HG03135 (cell line): Measurements from ENCODE around the gene TEX261.
"Not testable (repeated sequence)": the region's sequence is repeated elsewhere in the genome, so short reads cannot be mapped to it uniquely, and the experiment has no call there.

Experiments
- ATAC-seq: cut with Tn5 transposase; IDR thresholded peaks from one replicate; pipeline ENCODE4 v1.9.1; 2021; ENCODE audit warnings: mild to moderate bottlenecking, moderate library complexity; ENCODE audit not compliant: unreplicated experiment

Gene TEX261

DNA sequence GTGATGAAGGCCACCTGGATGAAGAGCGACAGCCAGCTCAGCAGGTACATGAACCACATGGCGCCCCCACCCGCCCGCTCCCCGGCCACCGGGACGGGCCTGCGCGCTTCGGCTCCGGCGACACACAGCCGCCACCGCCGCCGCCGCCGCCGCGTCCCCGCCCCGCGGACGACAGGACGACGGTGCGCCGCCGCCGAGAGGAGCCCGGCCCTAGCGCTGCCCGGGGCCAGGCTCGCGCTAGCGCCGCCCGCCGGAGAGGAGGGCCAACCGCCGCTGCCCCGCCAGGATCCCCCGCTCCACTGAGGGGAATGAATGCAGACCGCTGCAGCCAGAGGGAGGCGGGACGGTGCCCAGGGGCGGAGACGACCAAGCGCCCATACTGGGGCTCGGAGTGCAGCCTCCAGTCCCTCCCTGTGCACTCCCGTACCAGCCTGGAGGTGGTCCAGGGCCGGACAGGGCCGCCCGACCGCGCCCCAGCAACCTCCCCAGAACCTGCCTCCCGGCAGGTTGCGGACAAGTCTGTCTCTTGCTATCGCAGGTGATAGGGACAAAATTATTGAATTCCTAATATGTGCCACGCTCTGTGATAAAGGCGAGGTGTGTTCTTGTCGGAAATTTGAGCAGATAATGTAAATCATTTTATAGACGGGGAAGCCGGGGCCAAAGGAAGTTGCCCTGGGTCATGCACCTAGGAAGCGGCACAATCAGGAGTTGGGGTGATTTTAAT, at the start of gene TEX261:
TEX261 (minus strand) TSS at position 175 of the 727 bp plus-strand sequence; CDS start at position 59, 116 bp downstream.
- ATAC-seq = peak; percentile 96

DNA sequence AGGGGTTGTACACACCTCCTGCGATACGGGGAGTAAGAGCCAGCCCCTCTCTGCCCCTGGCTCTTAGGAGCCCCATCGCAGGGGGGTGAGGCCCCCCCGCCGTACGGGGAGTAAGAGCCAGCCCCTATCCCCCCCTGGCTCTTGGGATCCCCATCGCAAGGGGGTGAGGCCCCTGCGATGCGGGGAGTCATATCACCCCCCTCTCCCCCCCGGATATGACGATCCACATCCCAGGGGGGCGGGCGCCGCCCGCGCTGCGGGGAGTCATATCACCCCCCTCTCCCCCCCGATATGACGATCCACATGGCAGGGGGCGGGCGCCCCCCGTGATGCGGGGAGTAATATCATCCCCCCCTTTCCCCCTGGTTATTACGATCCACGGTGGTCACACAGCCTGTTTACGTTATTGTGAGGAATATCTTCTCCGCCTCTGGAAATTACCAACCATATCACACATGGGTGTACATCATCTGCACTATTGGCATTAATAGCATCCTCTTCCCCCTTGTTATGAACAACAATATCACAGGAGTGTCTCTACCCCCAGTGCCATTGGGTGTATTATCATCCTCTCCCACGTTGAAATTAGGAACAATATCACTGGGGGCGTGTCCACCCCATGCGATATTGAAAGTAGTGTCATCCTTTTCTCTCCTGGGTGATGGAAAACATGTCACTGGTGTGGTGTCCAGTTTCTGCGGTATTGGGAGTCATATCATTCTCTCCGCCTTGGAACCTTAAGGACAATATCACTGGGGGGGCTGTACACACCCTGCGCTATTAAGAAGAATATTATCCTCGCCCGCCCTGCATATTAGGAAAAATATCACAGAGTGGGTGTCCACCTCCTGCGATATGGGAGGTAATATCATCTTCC, 49.1 kb upstream of the TEX261 start:
- ATAC-seq = no peak

DNA sequence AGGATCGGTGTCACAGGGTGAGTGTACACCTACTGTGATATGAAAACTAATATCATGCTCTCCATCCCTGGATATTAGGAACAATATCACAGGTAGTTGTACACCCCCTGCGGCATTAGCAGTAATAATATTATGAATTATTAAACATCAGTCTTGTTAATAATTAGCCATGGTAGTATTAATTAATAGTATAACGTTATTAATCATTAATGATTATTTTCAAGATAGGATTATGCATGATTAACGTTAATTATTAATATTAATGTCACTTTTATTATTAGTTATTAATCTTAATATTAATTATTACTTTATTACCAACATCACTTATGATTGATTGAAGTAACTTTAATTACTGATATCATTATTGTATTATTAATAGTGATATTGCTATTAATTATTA, 47.6 kb upstream of the TEX261 start:
- no peak for ATAC-seq

DNA sequence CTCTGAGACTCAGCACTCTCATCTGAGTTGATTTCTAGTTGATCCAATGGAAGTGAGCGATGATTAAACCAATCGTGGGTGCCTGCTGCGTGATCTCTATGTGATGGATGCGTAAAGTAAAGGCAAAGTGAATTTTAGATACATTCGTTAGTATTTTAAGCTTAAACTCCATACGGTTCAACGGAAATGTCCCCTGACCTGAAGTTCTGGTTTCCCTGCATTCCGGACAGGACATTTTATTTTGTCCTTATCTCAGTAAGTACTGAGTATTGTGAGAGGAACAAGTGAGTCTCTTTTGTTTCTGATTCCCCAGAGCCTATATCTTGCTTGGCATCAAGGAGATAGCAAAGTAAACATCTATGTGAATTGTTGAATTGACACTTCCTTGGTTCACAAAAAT, 41.6 kb upstream of the TEX261 start:
- not testable (repeated sequence) for ATAC-seq

DNA sequence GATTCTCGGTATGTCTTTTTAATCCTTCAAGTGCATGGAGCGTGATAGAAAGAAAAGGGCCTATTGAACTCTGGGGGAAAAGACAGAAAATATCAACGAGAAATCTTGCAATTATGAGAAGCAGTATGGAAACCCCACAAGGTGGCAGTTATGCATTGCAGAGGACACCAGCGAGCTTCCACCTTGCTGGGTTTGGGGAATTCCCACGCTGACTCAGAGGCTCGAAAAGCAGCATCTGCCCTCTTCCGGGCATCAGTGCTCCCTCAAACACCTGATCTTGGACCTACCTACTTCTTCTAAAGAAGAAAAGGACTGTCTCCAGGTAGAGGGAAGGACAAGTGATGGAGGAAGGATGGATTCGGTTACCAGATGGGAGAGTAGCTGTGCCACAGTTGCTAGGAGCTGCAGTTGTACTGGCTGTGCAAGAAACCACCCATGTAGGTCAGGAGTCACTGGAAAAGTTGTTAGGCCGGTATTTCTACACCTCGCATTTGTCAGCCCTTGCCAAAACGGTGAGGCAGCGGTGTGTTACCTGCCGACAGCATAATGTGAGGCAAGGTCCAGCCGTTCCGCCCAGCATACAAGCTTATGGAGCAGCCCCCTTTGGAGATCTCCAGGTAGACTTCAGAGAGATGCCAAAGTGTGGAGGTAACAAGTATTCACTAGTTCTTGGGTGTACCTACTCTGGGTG, 29.0 kb upstream of the TEX261 start:
- ATAC-seq = not testable (repeated sequence)

DNA sequence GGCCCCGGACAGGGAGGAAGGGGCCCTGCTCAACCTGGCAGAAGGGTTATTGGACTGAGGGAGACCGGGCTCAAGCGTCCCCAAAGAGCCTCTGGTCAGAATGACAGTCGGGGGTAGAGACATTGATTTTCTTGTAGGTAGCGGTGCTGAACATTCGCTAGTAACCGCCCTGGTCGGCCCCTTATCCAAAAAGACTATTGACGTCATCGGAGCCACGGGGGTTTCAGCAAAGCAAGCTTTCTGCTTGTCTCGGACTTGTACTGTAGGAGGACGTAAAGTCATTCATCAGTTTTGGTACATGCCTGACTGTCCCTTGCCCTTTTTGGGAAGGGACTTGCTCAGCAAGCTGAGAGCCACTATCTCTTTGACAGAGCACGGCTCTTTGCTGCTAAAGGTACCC, 26.7 kb upstream of the TEX261 start:
- not testable (repeated sequence) for ATAC-seq

DNA sequence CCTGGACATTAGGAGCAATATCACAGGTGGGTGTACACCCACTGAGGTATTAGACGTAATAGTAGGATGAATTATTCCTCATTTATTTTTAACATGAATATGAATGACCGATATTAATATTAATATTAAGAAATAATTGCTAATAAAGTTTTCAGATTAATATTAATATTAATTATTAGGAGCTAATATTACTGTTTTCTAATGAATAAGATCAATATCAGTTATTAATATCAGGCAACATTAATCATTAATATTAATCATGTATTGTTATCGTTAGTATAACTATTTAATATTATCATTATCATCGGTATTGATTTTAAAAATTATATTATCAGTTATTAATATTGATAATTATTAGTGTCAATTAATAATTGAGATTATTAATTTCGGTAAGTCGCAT, 25.3 kb upstream of the TEX261 start:
- ATAC-seq = not testable (repeated sequence)

DNA sequence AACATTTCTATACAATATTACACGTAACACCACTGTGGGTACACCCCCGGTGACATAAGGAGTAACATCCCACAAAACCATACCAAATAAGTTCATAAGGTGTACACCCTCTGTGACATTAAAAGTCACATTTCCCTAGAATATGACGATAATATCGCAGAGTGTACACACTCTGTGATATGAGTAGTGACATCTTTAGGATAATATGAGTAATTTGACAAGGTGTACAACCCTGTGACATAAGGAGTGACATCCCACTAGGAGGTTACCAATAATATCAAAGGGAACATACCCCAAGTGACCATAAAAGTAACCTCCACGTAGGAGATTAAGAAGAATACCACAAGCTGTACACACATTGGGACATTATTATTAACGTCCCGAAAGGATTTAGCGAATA, 24.0 kb upstream of the TEX261 start:
- no peak for ATAC-seq

DNA sequence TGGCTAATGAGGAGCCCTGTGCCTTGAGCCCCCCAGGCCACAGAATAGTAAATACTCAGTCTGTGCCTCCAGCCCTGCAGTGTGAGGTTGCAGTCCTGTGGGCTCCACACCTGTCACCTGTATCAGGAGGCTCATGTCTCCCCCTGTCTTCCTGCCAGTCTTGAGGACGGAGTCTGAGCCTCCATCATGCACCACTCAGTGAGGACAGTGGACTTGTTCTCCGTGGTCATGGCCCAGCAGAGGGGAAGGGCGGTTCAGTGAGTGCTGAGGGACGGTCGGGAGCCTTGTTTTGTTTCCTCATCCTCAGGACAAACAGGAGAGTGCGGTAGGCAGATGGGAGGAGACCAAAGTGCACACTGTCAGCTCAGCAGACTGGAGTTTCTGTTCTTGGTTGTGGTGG, 17.1 kb upstream of the TEX261 start:
- not testable (repeated sequence) for ATAC-seq

DNA sequence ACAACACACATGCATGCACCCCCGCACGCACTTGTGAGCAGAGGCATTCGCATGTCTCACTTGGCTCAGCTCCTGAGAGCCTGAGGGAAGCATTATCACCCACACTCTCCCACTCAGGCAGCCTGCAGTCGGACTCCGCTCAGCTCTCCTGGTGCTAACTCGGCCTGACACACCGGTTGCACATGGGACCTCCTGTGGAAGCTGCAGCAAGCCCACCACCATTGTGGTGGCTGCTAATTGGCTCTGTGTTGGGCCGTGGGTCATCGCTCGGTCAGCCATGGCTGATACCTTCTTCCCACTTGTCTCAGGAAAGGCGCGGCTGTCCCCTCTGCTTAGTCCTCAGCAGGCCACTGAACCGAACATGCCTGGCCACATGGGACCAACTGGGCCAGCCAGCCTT, 13.7 kb upstream of the TEX261 start:
- ATAC-seq = no peak

DNA sequence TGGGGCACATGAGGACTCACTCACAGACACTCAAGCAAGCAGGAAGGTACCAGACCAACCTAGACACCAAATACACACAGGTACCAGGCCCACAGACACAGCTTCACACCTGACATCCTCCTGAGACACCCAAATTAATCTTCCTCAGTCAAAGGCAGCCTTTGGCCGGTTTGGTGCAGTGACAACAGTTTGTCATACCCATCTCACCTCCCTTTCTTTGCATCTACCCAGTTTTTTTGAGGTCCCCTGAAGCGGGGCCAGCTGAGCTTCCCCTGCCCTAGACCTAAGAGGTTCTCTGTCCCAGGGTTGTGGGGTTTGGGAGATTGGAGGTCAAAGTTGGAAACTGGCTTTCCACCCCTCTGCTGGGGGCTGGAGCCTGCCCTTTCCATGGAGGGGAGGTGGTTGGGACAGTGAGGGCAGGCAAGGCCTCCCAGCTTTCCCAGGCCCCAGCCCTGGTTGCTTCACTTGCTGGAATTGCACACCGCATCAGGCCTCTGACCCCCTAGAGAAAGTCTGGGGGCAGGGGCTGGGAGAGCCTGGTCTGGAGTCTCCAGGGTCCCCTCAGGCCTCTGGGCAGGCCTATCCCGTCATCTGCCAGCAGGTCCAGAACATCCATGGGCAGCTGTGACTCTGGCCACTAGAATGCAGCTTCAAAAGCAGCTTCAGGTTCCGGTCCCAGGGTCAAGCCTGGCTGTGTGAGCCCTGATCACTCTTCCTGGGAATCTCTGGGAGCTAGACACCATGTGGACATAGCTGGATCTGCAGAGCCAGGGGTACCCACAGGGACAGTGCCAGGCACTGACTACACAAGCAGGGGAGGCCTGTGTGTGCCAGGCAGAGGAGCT, 12.5 kb upstream of the TEX261 start:
- ATAC-seq = no peak

DNA sequence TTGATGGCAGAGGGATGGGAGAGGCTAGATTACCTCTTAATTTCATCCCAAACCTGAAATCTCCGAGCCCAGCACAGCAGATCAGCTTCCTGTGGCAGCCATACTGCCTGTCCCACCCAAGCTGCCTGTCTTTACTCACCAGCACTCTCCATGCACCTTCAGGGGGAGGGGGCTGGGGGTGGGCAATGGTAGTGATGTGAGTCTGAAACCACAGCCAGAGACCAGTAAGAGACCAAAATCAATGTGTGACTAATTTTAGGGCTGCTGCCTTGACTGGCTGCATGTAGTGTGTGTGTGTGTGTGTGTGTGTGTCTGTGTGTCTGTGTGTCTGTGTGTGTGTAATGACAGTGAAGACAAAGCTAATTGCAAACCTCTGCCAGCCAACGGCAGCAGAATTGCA, 11.7 kb upstream of the TEX261 start:
- ATAC-seq = no peak

DNA sequence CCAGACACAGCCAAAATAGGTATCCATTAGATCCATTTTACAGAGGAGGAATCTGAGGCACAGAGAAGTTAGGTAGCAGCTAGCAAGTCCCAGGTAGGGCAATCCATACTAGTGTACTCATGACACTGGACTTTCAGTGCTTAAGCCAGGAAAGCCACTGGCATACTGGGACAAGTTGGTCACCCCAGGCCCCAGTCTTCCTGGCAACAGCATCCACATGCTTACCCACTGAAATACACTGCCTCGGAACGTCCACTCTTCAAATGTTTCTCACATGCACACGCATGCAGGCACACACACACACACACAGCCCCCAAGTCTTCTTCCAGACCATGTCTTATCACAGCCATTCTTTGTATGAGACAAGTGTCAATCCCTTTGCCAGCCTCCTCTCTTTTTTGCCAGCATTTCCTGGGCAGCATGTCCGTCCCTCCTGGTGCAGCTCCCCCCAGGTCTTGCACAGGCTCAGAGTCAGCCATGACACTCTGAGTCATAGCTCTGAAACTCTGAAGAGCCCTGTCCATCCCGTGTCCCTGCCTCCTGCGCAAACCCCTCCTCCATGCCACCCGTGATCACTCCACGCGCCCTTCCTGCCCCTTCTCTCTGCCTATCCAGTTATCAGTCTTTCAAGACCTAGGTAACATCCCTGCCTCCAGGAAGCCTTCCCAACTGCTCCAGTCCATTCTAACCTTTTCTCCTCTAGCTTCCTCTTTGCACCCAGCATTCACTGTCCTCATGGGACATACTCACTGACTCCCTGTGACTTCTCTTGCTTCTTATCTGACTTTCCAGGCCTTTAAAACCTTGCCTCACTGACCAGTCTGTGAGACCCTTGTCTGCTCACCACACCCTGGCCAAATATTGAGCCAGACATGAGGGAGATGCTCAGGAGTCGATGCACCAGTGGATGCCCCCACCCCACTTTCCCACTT, 10.9 kb upstream of the TEX261 start:
- ATAC-seq = no peak

DNA sequence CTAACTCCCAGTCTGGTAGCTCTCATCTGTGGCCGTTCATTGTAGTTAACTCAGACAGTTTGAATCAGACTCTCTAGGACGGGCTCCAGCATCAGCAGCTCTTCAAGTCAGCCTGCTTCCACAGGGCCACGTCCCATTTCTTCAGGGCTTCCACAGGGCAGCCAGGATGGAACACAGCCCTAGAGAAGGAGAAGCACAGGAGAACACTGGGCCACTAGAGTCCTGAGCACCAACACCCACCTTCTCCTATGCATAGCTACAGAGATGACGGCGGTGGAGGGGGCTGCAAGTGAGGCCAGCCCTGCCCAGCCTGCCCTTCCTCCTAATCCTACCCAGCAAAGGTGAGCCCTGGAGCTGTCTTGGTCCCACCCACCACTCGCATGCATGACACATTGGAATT, 10.2 kb upstream of the TEX261 start:
- ATAC-seq = no peak

DNA sequence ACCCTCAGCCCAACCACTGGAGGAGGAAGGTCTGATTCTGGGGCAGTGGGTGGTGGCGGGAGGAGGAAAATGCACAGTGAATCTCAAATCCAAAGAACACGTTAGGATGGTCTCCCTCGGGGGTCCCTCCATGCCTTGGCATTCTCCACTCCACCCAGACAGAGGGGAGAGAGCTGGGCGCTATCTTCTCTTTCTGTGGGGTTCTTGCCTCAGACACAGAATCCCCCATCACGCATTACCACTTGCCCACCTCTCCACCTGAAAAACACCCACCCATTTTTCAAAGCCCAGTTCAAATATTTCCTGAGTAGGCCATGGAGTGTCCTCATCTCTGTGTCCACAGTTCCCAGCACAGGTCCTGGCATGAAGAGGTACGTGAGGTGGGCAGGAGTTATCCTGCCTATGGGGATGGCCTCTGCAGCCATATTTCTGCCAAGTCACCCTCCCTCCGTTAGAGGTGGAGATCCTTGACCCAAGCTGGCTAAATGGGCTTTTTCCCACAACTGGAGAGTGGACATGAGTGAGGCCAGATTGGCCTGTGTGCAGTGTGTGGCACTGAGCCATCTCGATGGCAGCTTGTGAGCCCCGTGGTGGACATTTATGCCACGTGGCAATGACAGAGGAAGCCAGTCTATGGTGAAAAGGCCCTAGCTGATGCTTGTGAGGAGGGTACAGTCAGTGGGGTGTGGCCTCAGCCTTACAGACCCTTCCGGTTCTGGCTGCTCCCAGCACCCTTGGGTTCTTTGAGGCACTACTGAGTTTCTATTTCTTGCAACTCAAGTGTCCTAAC, 9.5 kb upstream of the TEX261 start:
- ATAC-seq = no peak

DNA sequence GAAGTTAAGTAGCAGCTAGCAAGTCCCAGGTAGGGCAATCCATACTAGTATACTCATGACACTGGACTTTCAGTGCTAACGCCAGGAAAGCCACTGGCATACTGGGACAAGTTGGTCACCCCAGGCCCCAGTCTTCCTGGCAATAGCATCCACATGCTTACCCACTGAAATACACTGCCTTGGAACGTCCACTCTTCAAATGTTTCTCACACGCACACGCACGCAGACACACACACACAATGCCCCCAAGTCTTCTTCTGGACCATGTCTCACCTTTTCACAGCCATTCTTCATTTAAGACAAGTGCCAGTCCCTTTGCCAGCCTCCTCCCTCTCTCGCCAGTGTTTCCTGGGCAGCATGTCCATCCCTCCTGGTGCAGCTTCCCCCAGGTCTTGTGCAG, 8.7 kb upstream of the TEX261 start:
- ATAC-seq = no peak

DNA sequence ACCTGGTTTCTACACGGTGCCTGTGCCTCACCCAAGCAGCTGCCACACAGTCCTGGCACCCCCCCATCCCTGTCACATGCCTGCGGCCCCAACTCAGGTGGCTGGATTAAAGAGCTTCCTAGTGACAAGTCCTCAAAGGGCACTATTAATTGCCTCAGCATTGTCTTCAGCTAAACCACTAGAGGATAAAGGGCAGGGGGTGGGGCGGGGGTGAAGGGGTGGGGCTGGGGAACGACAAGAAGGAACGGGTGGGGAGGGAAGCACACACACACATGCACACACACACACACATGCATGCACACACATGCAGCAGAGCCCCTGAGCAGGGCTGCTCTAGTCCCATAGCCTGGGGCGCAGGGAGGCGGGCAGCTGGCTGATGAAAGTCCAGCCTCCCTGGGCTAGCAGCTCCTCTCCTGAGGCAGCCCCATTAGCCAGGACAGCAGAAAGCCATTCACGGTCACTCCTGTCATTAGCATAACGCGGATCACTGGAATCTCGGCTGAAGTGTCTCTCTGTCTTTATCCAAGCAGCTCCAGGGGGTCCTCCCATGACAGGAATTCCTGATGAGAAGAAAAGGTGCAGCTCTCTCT, 7.4 kb upstream of the TEX261 start:
- no peak for ATAC-seq

DNA sequence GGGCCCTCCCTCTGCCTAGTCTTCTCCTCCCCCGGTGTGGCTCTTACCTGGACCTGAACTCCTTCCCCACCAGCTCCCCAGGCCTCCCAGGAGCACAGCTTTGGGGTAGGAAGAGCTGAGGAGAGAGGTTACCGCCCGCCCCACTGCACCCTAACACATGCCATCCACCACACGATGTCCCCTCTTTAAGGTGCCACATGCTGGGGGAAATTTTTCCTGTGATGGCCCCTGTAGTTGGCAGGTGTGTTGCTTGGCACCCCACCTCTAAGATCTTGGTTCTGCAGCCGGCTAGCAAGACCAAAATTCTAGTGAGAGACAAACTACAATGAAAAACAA, 6.9 kb upstream of the TEX261 start:
- no peak for ATAC-seq
